Stomach (tissue), 4 donors: Measurements from ENCODE around the gene INPP5A.

Source experiments
- POLR2A ChIP-seq, 4 donors: fragments of 450-650 bp; IDR thresholded peaks; one replicate each; pipeline ENCODE4 v1.6.1; 2016; ENCODE audit warnings: antibody characterized with exemption in 4 of 4, control low read depth in 2 of 4, mild to moderate bottlenecking in 1 of 4, moderate library complexity in 1 of 4
- POLR2AphosphoS5 ChIP-seq, 3 donors: sonication (generic); formaldehyde crosslinking; IDR thresholded peaks; one replicate each; pipeline ENCODE4 v1.6.1; 2016; ENCODE audit warnings: antibody characterized with exemption in 3 of 3
- TF ChIP-seq, protein P1 (sequence below), 7 experiments: fragments of 450-650 bp in 4 of 7; fragments of 200-600 bp in 3 of 7; sonication (generic) in 3 of 7; IDR thresholded peaks; one replicate each; pipeline ENCODE4 v1.5.1; 2016 to 2019; ENCODE audit warnings: antibody characterized with exemption in 7 of 7, control low read depth in 2 of 7, mild to moderate bottlenecking in 1 of 7

DNA sequence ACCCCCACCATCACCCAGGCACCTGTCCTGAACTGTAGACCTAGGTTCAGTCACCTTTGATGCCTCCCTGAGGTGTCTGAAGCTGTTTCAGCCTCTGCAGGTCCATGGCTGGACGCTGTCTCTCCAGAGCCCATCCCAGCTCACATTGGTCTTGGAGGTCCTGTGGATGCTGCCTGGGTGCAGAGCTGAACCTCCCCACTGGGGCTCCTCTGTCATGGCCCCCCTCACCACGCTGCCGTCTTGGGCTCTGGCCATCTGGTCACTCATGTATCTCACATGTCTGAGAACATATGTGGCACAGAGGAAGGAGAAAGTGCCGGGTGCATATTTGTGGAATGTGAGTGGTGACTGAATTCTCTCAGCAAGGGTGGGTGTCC is 139.5 kb downstream of the INPP5A start:
- TF ChIP-seq, protein P1, sequence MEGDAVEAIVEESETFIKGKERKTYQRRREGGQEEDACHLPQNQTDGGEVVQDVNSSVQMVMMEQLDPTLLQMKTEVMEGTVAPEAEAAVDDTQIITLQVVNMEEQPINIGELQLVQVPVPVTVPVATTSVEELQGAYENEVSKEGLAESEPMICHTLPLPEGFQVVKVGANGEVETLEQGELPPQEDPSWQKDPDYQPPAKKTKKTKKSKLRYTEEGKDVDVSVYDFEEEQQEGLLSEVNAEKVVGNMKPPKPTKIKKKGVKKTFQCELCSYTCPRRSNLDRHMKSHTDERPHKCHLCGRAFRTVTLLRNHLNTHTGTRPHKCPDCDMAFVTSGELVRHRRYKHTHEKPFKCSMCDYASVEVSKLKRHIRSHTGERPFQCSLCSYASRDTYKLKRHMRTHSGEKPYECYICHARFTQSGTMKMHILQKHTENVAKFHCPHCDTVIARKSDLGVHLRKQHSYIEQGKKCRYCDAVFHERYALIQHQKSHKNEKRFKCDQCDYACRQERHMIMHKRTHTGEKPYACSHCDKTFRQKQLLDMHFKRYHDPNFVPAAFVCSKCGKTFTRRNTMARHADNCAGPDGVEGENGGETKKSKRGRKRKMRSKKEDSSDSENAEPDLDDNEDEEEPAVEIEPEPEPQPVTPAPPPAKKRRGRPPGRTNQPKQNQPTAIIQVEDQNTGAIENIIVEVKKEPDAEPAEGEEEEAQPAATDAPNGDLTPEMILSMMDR (IDR thresholded peaks at IDR 0.05), result no peak
- TF ChIP-seq POLR2A (IDR thresholded peaks at IDR 0.05) (no peak), POLR2AphosphoS5 (IDR thresholded peaks at IDR 0.05) (no peak)
